Erythroblast (primary cell): Measurements from ENCODE around the gene SNAP47.

ENCODE experiments used
- GATA1 ChIP-seq: IDR thresholded peaks from 2 replicates; pipeline ENCODE4 v1.6.1; 2011; ENCODE audit warnings: low read depth, mild to moderate bottlenecking, control low read depth, low read length, moderate library complexity
- POLR2A ChIP-seq: IDR thresholded peaks from 2 replicates; pipeline ENCODE4 v1.6.1; 2011; ENCODE audit warnings: mild to moderate bottlenecking, low read length

DNA sequence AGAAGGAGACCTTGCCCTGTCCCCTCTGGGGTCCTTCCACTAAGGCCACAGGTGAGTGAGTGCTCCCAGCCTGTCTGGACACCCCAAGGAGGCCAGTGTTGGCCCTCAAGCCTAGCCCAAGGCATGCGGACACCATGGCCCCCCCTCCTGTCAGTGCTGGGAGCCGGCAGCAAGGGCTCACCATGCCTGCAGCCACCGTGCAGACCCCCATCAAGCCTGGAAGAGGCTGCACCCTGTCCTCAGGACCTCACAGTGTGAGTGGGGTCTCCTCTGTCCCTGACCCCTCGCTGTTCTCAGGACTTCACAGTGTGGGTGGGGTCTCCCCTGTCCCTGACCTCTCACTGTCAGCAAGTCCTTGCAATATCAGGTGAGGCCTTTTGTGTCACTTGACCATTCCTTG is 47.0 kb downstream of the SNAP47 start:
- no peak for TF ChIP-seq POLR2A
- no peak for TF ChIP-seq GATA1
